GM19395 (cell line): ENCODE data around the gene PTPRM.

Experiments
- ATAC-seq: cut with Tn5 transposase; IDR thresholded peaks from one replicate; pipeline ENCODE4 v1.9.1; 2021; ENCODE audit warnings: mild to moderate bottlenecking, moderate library complexity; ENCODE audit not compliant: unreplicated experiment

Gene PTPRM

DNA sequence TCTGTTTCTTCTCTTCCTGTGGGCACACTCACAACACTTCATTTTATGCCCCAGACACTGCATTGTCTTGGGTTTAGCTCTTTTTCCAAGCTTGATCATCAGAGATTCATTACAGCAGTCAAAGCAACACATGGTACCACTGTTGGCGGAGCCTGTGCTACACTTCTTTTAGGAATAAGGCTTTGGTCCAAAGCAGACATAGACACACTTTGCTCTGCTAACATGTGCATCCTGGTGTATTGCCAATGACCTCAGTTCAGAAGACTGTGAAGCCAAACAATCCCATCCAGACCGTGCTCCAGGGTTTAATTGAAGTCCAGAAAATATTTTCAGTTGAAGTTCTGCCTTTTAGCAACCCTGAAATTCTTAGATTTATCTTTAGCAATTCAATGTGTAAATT lies 687.5 kb downstream of the PTPRM start:
- no peak for ATAC-seq

GRCh38 chr18:8257851-8258434 lies 690.8 kb downstream of the PTPRM start:
- ATAC-seq: no peak

DNA sequence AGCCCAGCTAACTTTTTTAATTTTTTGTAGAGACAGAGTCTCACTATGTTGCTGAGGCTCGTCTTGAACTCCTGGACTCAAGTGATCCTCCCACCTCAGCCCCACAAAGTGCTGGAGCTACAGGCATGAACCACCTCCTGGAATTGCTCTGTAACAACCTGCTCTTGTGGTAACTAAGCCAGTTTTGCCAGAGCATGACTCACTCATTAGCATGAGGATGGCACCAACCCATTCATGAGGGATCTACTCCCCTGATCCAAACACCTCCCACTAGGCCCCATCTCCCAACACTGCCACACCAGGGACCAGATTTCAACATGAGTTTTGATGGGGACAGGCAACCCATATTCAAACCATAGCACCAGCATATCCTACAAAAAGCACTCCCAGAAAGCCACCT lies 693.2 kb downstream of the PTPRM start:
- ATAC-seq: no peak

GRCh38 chr18:8260827-8261226 lies 693.7 kb downstream of the PTPRM start:
- ATAC-seq: no peak

DNA sequence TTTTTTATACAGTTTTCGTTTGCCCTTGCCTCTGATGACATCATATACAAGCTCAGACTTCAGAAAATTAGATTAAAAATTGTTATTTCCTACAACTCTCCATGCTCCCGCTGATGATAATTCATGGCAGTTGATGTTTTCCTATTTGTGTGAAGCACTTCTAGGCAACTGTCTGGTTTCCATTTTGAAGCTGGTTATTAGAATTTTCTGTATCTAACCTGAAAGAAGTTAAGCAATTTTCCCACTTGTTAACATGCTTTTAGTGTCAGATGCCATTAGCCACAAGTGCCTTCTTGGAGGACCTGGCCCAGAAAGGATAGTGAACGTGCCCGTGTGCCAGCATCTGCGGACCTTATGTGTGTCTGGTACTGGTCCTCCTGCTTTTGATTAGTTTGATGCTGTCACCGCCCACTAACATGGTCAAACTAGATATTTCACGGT lies 694.6 kb downstream of the PTPRM start:
- no peak for ATAC-seq

DNA sequence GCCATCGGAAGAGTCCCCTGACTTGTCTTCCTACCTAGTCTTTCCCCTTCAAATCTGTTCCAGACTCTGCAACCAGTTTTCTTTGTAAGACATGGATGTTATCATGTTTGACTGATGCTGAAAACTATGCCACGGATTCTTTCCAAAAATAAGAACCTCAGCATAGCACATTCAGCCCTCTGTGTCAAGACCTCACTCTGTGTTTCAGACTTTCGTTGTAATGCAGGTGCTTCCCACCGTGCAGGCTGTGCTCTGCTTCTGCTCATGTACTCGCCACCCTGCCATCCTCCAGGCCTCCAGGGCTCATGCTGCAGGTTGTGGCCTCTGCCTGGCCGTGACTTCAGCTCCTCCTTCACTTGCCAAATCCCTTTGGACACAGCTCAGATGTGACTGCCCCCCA lies 695.1 kb downstream of the PTPRM start:
- ATAC-seq: no peak

DNA sequence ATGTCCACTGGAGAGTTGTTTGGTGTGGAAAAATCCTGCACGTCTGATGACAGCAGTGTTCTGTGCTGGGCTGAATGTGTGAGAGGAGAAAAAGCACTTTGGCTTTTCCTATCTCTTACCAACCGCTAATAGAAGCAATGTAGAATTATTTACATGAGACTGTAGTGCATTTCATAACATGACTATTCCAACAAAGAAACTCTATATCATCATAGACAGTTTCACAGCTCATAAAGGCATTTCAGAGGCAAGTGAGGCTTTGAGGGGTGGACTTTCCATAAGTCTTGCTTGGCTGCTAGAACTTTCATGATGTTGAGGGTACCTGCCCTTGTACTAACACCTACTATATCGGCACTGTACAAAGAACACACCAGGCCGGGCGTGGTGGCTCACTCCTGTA lies 697.0 kb downstream of the PTPRM start:
- ATAC-seq: no peak

DNA sequence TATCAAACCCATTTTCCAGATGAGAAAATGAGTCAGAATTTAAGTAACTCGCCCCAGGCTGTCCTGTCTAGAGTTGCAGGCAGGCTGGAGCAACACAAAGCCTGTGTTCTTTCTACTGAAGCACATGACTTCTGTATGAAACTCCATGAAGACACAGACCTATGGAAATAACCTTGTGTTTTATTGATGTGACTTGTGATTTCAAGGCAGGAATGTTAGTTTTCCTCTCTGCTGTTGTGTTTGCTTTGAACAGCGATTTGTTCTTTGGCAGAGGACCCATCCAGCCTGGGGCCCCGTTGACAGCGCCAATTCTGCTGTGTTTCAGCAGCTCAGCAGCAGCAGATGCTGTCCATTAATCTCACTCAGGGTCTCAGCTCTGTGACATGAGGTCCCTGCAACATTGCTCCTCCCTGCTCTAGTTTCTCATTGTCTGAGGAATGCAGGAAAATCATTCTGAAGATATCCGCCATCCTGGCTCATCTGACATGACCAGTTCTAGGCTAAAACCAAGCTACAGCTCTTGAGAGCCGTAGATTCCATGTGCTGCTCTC lies 697.8 kb downstream of the PTPRM start:
- ATAC-seq: no peak

DNA sequence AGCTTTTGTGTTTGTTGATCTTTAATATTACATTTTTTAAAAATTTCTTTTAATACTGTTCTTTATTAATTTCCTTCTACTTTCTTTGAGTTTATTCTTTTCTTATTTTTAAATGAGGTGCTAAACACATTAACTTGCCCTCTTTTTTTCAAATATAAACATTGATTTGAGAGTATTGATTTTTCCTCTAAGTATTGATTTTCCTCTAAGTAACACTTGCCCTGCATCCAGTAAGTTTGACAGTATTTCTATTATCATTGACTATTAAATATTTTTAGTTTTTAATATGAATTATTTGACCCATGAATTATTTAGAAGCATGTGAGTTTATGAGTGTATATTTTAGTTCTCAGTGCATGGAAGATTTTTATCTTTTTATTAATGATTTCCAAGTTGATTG lies 705.1 kb downstream of the PTPRM start:
- no peak for ATAC-seq

DNA sequence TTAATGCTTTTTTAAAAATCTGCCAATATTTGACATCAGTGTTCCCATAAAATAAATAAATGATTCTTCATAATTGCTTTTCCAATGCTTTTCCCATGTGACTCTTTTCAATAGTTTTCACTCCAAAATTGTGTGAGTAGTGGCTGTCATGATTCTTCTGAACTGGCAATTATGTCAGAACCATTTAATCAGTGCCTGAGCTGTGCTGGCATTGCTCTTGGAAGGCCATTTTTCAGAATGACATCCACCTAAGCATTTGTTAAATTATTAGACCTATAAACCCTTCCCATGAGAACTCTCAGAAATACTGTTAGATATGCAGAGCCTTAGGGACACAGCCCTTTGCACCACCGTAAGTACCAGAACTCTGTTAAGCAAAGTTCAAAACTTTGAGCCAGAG lies 707.3 kb downstream of the PTPRM start:
- ATAC-seq: no peak

GRCh38 chr18:8276406-8276805 lies 709.3 kb downstream of the PTPRM start:
- ATAC-seq: no peak

DNA sequence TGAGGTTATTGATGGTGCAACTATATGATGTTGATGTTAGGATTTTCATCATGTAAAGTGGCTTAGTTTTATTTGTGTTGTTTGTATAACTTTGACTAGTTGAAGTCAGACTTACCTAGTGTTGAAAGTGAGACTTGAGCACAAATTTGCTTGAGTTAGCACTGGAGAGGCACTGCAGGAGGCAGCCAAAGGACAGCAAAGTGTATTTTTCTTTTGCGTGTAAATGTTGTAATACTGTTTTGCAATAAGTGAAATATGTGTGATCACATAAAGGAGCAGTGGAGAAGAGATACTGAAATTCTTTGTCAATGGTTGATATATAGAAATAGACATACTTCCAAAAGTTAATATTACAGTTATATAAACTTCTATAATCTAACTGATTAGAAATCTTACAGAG lies 710.2 kb downstream of the PTPRM start:
- no peak for ATAC-seq

DNA sequence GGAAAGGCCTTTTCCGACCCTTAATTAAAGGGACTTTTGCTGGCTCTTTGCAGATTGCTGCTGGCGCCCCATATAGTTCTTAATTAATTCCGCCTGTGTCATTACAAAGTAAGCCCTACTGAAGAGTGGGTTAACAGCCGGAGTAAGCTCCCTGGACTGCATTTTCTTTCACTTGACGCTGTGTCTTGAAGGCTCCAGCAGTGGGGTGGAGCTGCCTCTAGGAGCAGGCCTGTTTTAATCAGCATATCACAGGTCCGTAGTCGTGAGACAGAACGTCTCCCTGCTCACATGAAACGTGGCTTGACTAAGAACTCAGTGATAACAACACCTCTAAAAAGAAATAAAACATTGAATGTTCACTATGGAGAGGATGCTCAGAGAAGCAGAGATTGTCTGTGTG lies 712.2 kb downstream of the PTPRM start:
- no peak for ATAC-seq

GRCh38 chr18:8279781-8280330 lies 712.7 kb downstream of the PTPRM start:
- ATAC-seq: no peak

DNA sequence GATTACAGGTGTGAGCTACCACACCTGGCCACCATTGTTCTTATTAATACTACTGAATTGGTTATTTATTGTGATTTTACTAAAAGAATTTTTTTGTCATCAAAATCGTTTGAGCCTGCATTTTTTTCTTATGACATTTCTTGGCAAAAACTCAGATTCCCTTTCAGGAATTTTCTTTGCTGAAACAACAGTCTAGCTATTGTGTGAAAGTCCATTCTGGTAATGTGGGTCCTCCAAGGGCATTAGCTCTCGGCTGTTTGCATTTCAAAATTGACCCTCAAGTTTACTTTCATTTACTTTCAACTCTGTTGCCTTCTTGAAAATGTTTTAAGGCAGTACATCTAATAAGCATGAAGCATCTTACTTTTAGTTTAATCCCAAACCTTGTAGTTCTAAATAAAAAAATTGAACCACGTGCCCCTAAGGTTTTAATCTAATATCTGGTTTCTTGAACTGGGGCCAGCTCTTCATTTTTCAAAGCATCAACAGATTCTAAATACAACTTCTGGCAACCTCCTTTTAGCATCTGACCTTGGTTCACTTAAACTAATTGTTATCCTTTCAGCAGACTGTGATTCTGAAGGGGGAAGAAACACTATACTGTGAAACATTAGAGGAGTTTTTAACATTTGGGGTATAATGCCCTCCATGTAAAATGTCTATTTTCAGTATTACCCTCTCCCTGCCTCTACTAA lies 716.9 kb downstream of the PTPRM start:
- ATAC-seq: no peak

DNA sequence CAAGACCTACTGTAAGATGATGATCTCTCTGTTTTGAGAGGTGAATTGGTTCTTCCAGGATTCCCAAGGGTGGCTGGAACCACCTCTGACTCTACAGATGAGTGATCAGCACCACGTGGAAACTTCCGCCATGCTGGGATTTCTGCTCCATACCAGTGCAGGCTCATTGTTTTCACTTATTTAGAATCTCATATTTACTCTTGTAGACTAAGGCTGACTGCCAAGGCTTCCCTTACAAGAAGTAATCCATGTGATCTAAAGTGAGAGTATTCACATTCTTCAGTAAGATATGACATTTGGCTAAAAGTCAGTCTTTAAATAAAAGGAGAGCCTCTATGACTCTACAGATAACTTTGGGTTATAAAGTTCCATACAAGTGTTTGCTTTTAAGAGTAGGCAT lies 719.2 kb downstream of the PTPRM start:
- no peak for ATAC-seq

- ATAC-seq: no peak
Observed at GRCh38 chr18:8287196-8287885, 720.2 kb downstream of the PTPRM start.

- ATAC-seq: no peak
Observed at GRCh38 chr18:8288472-8289195, 721.5 kb downstream of the PTPRM start.

DNA sequence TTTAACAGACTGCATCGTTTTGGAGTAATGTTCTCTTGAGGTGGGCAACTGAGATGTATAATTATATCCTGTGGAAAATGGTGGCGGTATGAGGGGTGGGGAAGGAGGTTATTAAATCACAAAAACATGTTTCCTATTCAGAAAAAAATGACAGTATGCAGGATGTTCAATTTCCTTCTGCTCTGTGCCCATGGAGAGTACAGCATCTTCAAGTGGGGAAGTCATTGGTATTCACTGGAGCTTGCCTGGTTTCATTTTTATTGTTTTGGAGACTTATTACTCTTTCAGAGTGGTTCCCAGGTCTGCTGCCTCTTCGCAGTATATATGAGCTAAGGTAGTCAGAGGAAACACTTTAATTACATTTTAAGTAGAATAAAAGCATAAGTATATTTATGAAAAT lies 723.3 kb downstream of the PTPRM start:
- ATAC-seq: no peak

DNA sequence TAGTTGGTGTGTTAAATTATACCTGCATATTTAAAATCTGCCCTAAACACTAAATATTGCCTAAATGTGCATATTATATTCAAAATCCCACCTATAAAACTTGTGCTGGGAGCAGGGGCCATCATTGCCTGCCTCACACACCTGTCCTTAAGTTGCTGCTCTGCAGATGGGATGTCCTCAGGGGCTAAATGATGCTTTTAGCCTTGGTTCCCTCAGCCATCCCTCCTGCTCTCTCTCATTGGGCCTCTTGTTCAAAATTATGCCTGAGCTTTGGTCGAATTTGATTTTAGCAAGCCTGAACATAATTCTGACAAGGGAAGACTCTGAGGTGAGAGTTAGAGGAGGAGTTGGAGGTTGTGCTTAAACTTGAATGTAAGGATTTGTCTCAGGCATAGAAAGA lies 723.8 kb downstream of the PTPRM start:
- no peak for ATAC-seq

DNA sequence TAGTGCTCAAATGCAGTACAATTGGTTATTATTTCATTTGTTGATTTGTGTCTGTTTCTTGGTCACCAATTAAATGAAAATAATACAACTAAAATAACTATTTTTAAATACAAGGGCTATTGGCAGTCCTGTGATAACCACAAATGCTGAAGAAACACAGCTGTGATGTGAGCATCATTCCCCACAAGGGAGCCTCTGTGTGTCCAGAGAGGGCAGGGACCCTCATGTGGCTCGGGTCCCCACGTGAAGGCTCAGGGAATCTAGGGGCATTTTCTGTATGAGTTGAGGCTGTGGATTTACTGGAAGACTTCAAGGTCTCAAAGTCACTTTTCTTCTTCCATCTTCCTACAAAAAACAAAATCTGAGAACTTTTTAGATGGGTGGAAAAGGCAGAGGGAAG lies 726.1 kb downstream of the PTPRM start:
- no peak for ATAC-seq
